Measurements from ENCODE around the gene COPS9.

- no peak for TF ChIP-seq POLR2A (IDR thresholded peaks at IDR 0.05)
- no peak for TF ChIP-seq CTCF (IDR thresholded peaks at IDR 0.05)
- no peak for TF ChIP-seq EP300 (IDR thresholded peaks at IDR 0.05)
- TF ChIP-seq POLR2AphosphoS5 (IDR thresholded peaks at IDR 0.05) = no peak
These were observed 34.8 kb upstream of the COPS9 start for GRCh38 chr2:240170883-240171282.
